ENCODE results near the gene INAFM2. TPM values are rescaled to one million over a fixed set of nuclear protein-coding genes. Genes with fewer than 3 reads are reported as not detected.

Gene INAFM2
- total and polyA plus RNA-seq, 9 of the 15 experiments (the other 6 are each of a cell fraction or from before 2014, with no cell fraction given) = 11.8 to 43.1 (median 27.2) TPM

GRCh38 chr15:40281057-40281800 is 42.3 kb upstream of the INAFM2 start (continued):
- no peak for TF ChIP-seq ZNF449 (CRISPR knock-in tag; IDR thresholded peaks at IDR 0.05)

GRCh38 chr15:40281801-40282146 is 41.7 kb upstream of the INAFM2 start:
- H3K9ac ChIP-seq (ENCODE audit: insufficient read depth in 1 of 2, low read depth in 2 of 2, low read length in 2 of 2) = peak overlapping the region in 1 of 2 experiments; percentile 82; a peak in 3 of 4 replicates
- no peaks in the 10 kb centered on the region for H3K36me3 ChIP-seq (ENCODE audit: control insufficient read depth, insufficient read depth, low read length)
- no peak for TF ChIP-seq ZFP36 (IDR thresholded peaks at IDR 0.05; ENCODE audit: low read depth, low read length, partially characterized antibody)
- no peak for TF ChIP-seq HSF4 (CRISPR knock-in tag; IDR thresholded peaks at IDR 0.05; ENCODE audit: borderline replicate concordance)
- no peak for TF ChIP-seq ZNF24 (IDR thresholded peaks at IDR 0.05)
- no peak for TF ChIP-seq HNRNPUL1 (IDR thresholded peaks at IDR 0.05; ENCODE audit: low read length)
- no peak for TF ChIP-seq ZNF232 (CRISPR knock-in tag; IDR thresholded peaks at IDR 0.05)
- no peak for TF ChIP-seq PATZ1 (CRISPR knock-in tag; IDR thresholded peaks at IDR 0.05; ENCODE audit: borderline replicate concordance)
- TF ChIP-seq MIER1 (IDR thresholded peaks at IDR 0.05; ENCODE audit: low read depth) = no peak
- TF ChIP-seq ELF2 (CRISPR knock-in tag; IDR thresholded peaks at IDR 0.05) = no peak
- DNase-seq (ENCODE audit: extremely low read depth in 1 of 4, low spot score in 3 of 4) (no peak), FAIRE-seq (no peak), ATAC-seq (no peak)
- no peak overlapping the region for H3K27ac ChIP-seq (ENCODE audit: extremely low read depth, low read depth, low read length)
- 58% methylated on average over 23 of the region's 51 CpGs for WGBS (ENCODE audit: insufficient coverage, low coverage, missing lambda C conversion rate)
- CTCF ChIA-PET (ENCODE audit: low intra/inter-chr PET ratio) = interaction anchor here (0.6 to 6.3 kb wide), 6 partner anchors 18 to 1573 kb away, joined by 3 to 87 read pairs (median 6); partner anchors contain the start of gene PLCB2
- H3K9me1 ChIP-seq (ENCODE audit: control insufficient read depth, insufficient read depth, low read length) = no peaks in the 10 kb centered on the region
- H2AFZ ChIP-seq (ENCODE audit: low read depth, low read length) = peak overlapping the region; percentile 98
- H3K9me3 ChIP-seq (replicated peaks; ENCODE audit: control insufficient read depth, insufficient read depth, low read depth, low read length) = no peaks in the 10 kb centered on the region
- intact Hi-C loops (cut with micrococcal nuclease) (loop anchor here (2.0 to 5.0 kb wide), 2 partner anchors 41 to 141 kb away; partner anchors contain the start of gene INAFM2), in situ Hi-C loops (cut with MboI) (no loop called here)
- H4K20me1 ChIP-seq (replicated peaks; ENCODE audit: control insufficient read depth, insufficient read depth, low read length) = no peaks in the 10 kb centered on the region
- BruUV-seq (replicated peaks) = no TSS peak
- peaks cover 13 to 54% of the 10 kb centered on the region in 2 experiments for H3K4me1 ChIP-seq (replicated peaks in 1 of 2; ENCODE audit: control insufficient read depth in 2 of 2, insufficient read depth in 2 of 2, low read length in 2 of 2)
- H3K79me2 ChIP-seq (ENCODE audit: control insufficient read depth, insufficient read depth, low read length) = no peaks in the 10 kb centered on the region
- peak overlapping the region; percentile 58; the same call in 1 of the 2 replicates for H3K4me3 ChIP-seq
- peak overlapping the region; percentile 87; the same call in 1 of the 2 replicates for H3K4me2 ChIP-seq (ENCODE audit: insufficient read depth, low read length)
- H3K27me3 ChIP-seq (ENCODE audit: control insufficient read depth in 2 of 2, insufficient read depth in 2 of 2, low read length in 2 of 2) = no peaks in the 10 kb centered on the region; a peak in 1 of 5 replicates
- POLR2A ChIA-PET = interaction anchor here (0.7 kb wide), 1 partner anchor 9 kb away, joined by 3 read pairs; no protein-coding TSS in a partner anchor

Data from K562 (cell line).